Vagina (tissue), 2 donors: ENCODE results near the gene FAM90A26.
"Not testable (repeated sequence)": the region's sequence is repeated elsewhere in the genome, so short reads cannot be mapped to it uniquely, and the experiment has no call there.

Experiments
- CTCF ChIP-seq, 3 experiments: fragments of 450-650 bp in 2 of 3; fragments of 200-600 bp in 1 of 3; sonication (generic) in 1 of 3; IDR thresholded peaks; one replicate each; pipeline ENCODE4 v1.5.1; 2017 to 2019; ENCODE audit warnings: antibody characterized with exemption in 3 of 3, mild to moderate bottlenecking in 2 of 3, moderate library complexity in 2 of 3
- POLR2A ChIP-seq, 2 donors: fragments of 450-650 bp; IDR thresholded peaks; one replicate each; pipeline ENCODE4 v1.6.1; 2017; ENCODE audit warnings: antibody characterized with exemption in 2 of 2, mild to moderate bottlenecking in 2 of 2, moderate library complexity in 2 of 2

GRCh38 chr4:9215105-9215504 lies 44.9 kb downstream of the FAM90A26 start, which contains the start of gene USP17L11:
- not testable (repeated sequence) for TF ChIP-seq CTCF, POLR2A (IDR thresholded peaks at IDR 0.05)
